HL-60 (cell line): ENCODE data around the gene TULP1.

Experiments
- CTCF ChIP-seq: IDR thresholded peaks from one replicate; pipeline ENCODE4 v1.5.1; 2011; ENCODE audit warnings: low read length, control low read depth, inconsistent platforms; ENCODE audit not compliant: insufficient read depth
- GABPA ChIP-seq: IDR thresholded peaks from 2 replicates; pipeline ENCODE4 v1.6.1; 2012; ENCODE audit warnings: low read depth
- SPI1 ChIP-seq: IDR thresholded peaks from 2 replicates; pipeline ENCODE4 v1.6.1; 2012; ENCODE audit warnings: low read depth, mild to moderate bottlenecking, borderline replicate concordance
- TF ChIP-seq, protein P1 (sequence below): IDR thresholded peaks from 2 replicates; pipeline ENCODE4 v1.6.1; 2012; ENCODE audit warnings: low read depth; ENCODE audit not compliant: insufficient replicate concordance

DNA sequence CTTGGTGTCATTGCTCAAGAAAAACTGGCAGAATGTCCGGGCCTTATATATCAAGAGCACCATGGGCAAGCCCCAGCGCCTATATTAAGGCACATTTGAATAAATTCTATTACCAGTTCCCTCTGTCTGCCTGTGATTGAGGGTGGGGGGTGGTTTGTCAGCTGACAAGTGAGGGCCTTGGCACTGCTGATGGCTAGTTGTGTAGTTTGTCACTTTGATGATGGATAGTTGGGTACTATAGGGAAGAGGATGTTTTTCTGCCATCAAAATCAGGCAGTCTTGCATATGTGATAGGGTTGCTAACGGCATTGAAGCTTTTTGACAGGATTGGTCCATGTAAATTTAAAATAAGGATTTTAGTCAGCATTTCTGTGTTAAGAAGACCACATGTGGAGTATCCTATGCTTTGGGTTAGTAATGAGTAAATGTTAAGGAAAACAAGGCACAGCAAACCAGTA lies 42.0 kb downstream of the TULP1 start:
- TF ChIP-seq CTCF (no peak), GABPA (no peak), SPI1 (no peak)
- TF ChIP-seq, protein P1, sequence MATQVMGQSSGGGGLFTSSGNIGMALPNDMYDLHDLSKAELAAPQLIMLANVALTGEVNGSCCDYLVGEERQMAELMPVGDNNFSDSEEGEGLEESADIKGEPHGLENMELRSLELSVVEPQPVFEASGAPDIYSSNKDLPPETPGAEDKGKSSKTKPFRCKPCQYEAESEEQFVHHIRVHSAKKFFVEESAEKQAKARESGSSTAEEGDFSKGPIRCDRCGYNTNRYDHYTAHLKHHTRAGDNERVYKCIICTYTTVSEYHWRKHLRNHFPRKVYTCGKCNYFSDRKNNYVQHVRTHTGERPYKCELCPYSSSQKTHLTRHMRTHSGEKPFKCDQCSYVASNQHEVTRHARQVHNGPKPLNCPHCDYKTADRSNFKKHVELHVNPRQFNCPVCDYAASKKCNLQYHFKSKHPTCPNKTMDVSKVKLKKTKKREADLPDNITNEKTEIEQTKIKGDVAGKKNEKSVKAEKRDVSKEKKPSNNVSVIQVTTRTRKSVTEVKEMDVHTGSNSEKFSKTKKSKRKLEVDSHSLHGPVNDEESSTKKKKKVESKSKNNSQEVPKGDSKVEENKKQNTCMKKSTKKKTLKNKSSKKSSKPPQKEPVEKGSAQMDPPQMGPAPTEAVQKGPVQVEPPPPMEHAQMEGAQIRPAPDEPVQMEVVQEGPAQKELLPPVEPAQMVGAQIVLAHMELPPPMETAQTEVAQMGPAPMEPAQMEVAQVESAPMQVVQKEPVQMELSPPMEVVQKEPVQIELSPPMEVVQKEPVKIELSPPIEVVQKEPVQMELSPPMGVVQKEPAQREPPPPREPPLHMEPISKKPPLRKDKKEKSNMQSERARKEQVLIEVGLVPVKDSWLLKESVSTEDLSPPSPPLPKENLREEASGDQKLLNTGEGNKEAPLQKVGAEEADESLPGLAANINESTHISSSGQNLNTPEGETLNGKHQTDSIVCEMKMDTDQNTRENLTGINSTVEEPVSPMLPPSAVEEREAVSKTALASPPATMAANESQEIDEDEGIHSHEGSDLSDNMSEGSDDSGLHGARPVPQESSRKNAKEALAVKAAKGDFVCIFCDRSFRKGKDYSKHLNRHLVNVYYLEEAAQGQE: no peak
